Osteoblast (primary cell): Measurements from ENCODE around the gene GTF2A1L. TPM values are rescaled to one million over a fixed set of nuclear protein-coding genes. Genes with fewer than 3 reads are reported as not detected.
"Not testable (repeated sequence)": the region's sequence is repeated elsewhere in the genome, so short reads cannot be mapped to it uniquely, and the experiment has no call there.

Experiments
- DNase-seq: peaks from one replicate; pipeline ENCODE4 v3.0.0; 2011; ENCODE audit warnings: low spot score, mixed read lengths; ENCODE audit not compliant: insufficient read length; ENCODE audit errors: missing footprints
- H2AFZ ChIP-seq: 2 replicates; pipeline ENCODE4 v1.6.0; 2011; ENCODE audit warnings: mild to moderate bottlenecking, low read length
- H3K27ac ChIP-seq: 2 replicates; pipeline ENCODE4 v1.5.1; 2011; ENCODE audit warnings: mild to moderate bottlenecking, low read depth, low read length, moderate library complexity
- H3K27me3 ChIP-seq: 2 replicates; pipeline ENCODE4 v1.6.0; 2012; ENCODE audit warnings: mild to moderate bottlenecking, control low read depth, inconsistent platforms, low read length, moderate library complexity; ENCODE audit not compliant: insufficient read depth
- H3K36me3 ChIP-seq: 2 replicates; pipeline ENCODE4 v1.5.1; 2011; ENCODE audit warnings: mild to moderate bottlenecking, low read length, control low read depth, moderate library complexity; ENCODE audit not compliant: insufficient read depth
- H3K4me1 ChIP-seq: 2 replicates; pipeline ENCODE4 v1.5.1; 2011; ENCODE audit warnings: mild to moderate bottlenecking, low read length, control low read depth, moderate library complexity; ENCODE audit not compliant: insufficient read depth
- H3K4me2 ChIP-seq: 2 replicates; pipeline ENCODE4 v1.6.0; 2011; ENCODE audit warnings: mild to moderate bottlenecking, low read length; ENCODE audit not compliant: insufficient read depth
- H3K4me3 ChIP-seq: fragments of 200-600 bp; sonication (generic); 3 replicates; pipeline ENCODE4 v1.5.1; 2012; ENCODE audit warnings: mild to moderate bottlenecking, low read length, inconsistent platforms; ENCODE audit not compliant: insufficient read depth
- H3K79me2 ChIP-seq: 2 replicates; pipeline ENCODE4 v1.6.0; 2012; ENCODE audit warnings: mild to moderate bottlenecking, low read length, control low read depth, inconsistent platforms; ENCODE audit not compliant: insufficient read depth
- H3K9me3 ChIP-seq: 2 replicates; pipeline ENCODE4 v1.5.1; 2011; ENCODE audit warnings: low read depth, low read length, control low read depth
- H4K20me1 ChIP-seq: 2 replicates; pipeline ENCODE4 v1.6.0; 2012; ENCODE audit warnings: mild to moderate bottlenecking, low read length, control low read depth; ENCODE audit not compliant: insufficient read depth
- CTCF ChIP-seq: IDR thresholded peaks from 2 replicates; pipeline ENCODE4 v1.5.1; 2011; ENCODE audit warnings: mild to moderate bottlenecking, low read depth, low read length, moderate library complexity; ENCODE audit errors: extremely low read depth
- total RNA-seq: library from RNA; depleted of rRNA; stranded (reverse); fragments of >200 nt; gene quantifications from 2 replicates; pipeline ENCODE4 v1.2.3, GENCODE V29; 2012

Gene GTF2A1L
- total RNA-seq, 1 donor: 1.1 TPM

GRCh38 chr2:48605482-48606175, 12.0 kb upstream of the GTF2A1L start:
- Histone ChIP-seq H3K4me1 (peaks cover 20% of the 10 kb centered on the region), H3K79me2 (no peaks in the 10 kb centered on the region), H2AFZ (no peak overlapping the region), H3K4me2 (no peak overlapping the region), H3K27ac (no peak overlapping the region), H3K27me3 (no peaks in the 10 kb centered on the region), H3K4me3 (no peak overlapping the region), H4K20me1 (no peaks in the 10 kb centered on the region), H3K36me3 (no peaks in the 10 kb centered on the region), H3K9me3 (no peaks in the 10 kb centered on the region)
- no peak for TF ChIP-seq CTCF
- DNase-seq: no peak

- H3K4me2 ChIP-seq: peak overlapping the region; percentile 30
- no peak for TF ChIP-seq CTCF
- H2AFZ ChIP-seq: peak overlapping the region; percentile 32
Observed at GRCh38 chr2:48607307-48608014, 10.2 kb upstream of the GTF2A1L start.

GRCh38 chr2:48613211-48613610, 4.4 kb upstream of the GTF2A1L start:
- H3K4me3 ChIP-seq: no peak overlapping the region
- DNase-seq: no peak

More at GRCh38 chr2:48607307-48608014, 10.2 kb upstream of the GTF2A1L start:
- Histone ChIP-seq H3K4me3 (no peak overlapping the region), H3K36me3 (no peaks in the 10 kb centered on the region), H4K20me1 (no peaks in the 10 kb centered on the region), H3K27me3 (no peaks in the 10 kb centered on the region), H3K27ac (no peak overlapping the region), H3K4me1 (peaks cover 12% of the 10 kb centered on the region), H3K9me3 (no peaks in the 10 kb centered on the region), H3K79me2 (no peaks in the 10 kb centered on the region)
- no peak for DNase-seq

GRCh38 chr2:48614581-48614980, 3.1 kb upstream of the GTF2A1L start:
- H3K79me2 ChIP-seq, H3K4me3 ChIP-seq, H3K9me3 ChIP-seq, H3K4me2 ChIP-seq, H3K36me3 ChIP-seq, DNase-seq, H3K27ac ChIP-seq, H3K4me1 ChIP-seq, H4K20me1 ChIP-seq, H3K27me3 ChIP-seq, H2AFZ ChIP-seq: not testable (repeated sequence)

More at GRCh38 chr2:48613211-48613610, 4.4 kb upstream of the GTF2A1L start:
- H3K36me3 ChIP-seq: no peaks in the 10 kb centered on the region
- no peaks in the 10 kb centered on the region for H3K79me2 ChIP-seq
- H3K27me3 ChIP-seq: peaks cover 3% of the 10 kb centered on the region
- no peak overlapping the region for H3K4me2 ChIP-seq
- no peak for TF ChIP-seq CTCF
- no peak overlapping the region for H3K27ac ChIP-seq
- H2AFZ ChIP-seq: no peak overlapping the region
- H3K9me3 ChIP-seq: no peaks in the 10 kb centered on the region
- H4K20me1 ChIP-seq: no peaks in the 10 kb centered on the region
- H3K4me1 ChIP-seq: peaks cover 2% of the 10 kb centered on the region
